ENCODE measurements around the gene CSN3.
"Not testable (repeated sequence)": the region's sequence is repeated elsewhere in the genome, so short reads cannot be mapped to it uniquely, and the experiment has no call there.

CSN3 gene

DNA sequence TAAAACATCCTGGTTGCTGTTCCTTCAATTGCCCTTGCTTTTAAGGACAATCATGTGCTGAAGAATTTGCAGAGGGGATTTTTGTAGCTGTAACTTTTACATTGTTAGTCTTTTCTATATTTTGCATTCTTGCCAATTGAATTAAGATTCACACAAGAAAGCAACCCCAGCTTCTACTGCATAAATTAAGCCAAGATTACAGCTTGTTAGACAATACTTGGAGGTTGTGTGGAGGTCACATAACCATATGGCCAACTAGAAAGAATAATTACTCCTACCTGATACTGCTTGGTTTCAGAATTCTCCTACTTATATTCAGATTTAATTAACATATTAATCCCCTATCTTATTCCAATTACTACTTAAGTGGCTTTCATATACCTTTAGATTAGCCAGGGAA is 20.6 kb upstream of the CSN3 start:
- DNase-seq; H3K9me3 ChIP-seq; H3K36me3 ChIP-seq; H3K4me3 ChIP-seq (ENCODE audit: low read depth, low read length); H3K27me3 ChIP-seq; H3K4me1 ChIP-seq: not testable (repeated sequence)

GRCh38 chr4:70225824-70226223 is 16.6 kb upstream of the CSN3 start, which contains the start of gene FDCSP:
Gene FDCSP (plus strand): TSS chr4:70226124. CDS start chr4:70231195, 5,071 bp downstream.
- Histone ChIP-seq H3K9me3 (no peaks in the 10 kb centered on the region), H3K36me3 (no peaks in the 10 kb centered on the region), H3K4me1 (no peaks in the 10 kb centered on the region), H3K4me3 (ENCODE audit: low read depth, low read length) (no peak within 1 kb of the TSS), H3K27me3 (no peaks in the 10 kb centered on the region)
- TF ChIP-seq CTCF (IDR thresholded peaks at IDR 0.05; ENCODE audit: low read depth, low read length) = no peak
- no peak for DNase-seq

DNA sequence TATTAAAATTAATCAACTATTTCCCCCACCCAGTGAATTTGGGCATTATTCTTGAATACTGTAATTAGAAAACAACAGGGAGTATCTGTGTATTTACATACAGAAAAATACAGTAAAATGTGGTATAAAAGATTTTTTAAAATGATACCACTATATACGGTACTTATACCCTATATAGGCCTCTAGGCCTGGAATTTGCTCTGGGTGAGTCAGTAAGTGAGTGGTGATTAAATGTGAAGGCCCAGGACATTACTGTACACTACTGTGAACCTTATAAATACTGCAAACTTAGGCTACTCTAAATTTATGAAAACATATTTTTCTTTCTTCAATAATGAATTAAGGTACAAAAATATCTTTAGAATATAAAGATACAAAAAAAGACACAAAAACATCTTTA is 6.3 kb upstream of the CSN3 start:
- H3K36me3 ChIP-seq = no peaks in the 10 kb centered on the region
- H3K4me3 ChIP-seq (ENCODE audit: low read depth, low read length) = no peak overlapping the region
- H3K9me3 ChIP-seq = no peaks in the 10 kb centered on the region
- no peak for TF ChIP-seq CTCF (IDR thresholded peaks at IDR 0.05; ENCODE audit: low read depth, low read length)
- H3K27me3 ChIP-seq = no peaks in the 10 kb centered on the region
- no peaks in the 10 kb centered on the region; the same call in 1 of the 2 replicates for H3K4me1 ChIP-seq
- no peak for DNase-seq

- no peak for TF ChIP-seq CTCF (IDR thresholded peaks at IDR 0.05; ENCODE audit: low read depth, low read length)
Observed at GRCh38 chr4:70239131-70239883, 3.1 kb upstream of the CSN3 start.

DNA sequence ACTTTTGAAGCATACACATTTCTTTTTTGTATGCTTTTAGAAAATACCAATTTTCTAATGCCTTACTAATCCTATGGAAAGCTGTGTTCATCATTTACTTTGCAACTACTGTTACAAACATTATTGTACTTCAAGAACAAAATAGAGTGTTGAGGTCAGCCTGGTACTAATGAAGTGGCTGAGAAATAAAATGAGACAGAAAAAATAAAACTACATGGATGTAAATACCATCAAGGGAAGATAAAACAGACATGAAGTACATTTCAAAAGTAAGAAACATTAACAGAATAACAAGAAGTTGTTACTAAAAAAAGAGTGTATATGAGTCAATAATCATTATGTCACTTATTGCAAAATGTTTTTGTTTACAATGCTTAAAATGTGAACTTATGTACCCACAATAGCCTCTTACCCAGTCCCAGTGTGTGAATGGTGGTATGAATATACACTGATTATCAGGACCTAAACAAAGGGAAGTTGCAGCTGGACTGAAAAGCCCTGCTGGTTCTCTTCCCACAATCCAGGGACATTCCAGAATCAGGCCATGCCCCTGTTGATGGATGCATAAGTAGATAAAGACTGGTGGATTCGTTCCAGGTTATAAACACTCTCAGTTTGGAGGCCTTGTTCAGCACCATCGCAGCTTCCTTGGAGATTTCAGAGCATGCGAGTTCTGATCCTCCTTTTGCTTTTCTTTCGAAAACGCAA is 2.4 kb upstream of the CSN3 start:
- no peak overlapping the region for H3K4me3 ChIP-seq (ENCODE audit: low read depth, low read length)
- no peaks in the 10 kb centered on the region for H3K9me3 ChIP-seq
- TF ChIP-seq CTCF (IDR thresholded peaks at IDR 0.05; ENCODE audit: low read depth, low read length) = no peak
- H3K36me3 ChIP-seq = no peaks in the 10 kb centered on the region
- no peaks in the 10 kb centered on the region for H3K27me3 ChIP-seq
- no peak for DNase-seq
- H3K4me1 ChIP-seq = no peaks in the 10 kb centered on the region

More at GRCh38 chr4:70239131-70239883, 3.1 kb upstream of the CSN3 start:
- Histone ChIP-seq H3K9me3 (no peaks in the 10 kb centered on the region), H3K4me3 (ENCODE audit: low read depth, low read length) (no peak overlapping the region), H3K27me3 (no peaks in the 10 kb centered on the region), H3K36me3 (no peaks in the 10 kb centered on the region), H3K4me1 (no peaks in the 10 kb centered on the region)
- no peak for DNase-seq

DNA sequence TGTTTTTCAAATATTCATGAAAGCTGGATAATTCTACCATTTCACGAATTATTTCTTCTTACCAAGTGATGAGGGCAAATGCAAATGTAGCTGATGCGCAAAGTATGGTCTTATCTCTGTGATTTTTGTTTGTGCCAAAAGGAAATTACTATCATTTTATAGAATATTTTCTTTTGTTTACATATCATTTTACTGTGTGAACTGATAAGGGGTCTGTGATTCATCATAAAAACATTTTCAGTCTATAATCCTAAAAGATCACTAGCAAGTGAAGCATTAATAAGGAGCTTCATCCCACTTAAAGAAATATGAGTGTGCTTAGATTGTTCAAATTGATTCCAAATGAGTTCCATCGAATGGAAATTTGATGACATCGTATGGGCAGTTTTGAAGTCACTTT is 694 bp downstream of the CSN3 start:
- Histone ChIP-seq H3K4me1 (no peaks in the 10 kb centered on the region), H3K4me3 (ENCODE audit: low read depth, low read length) (no peak overlapping the region), H3K9me3 (no peaks in the 10 kb centered on the region), H3K27me3 (no peaks in the 10 kb centered on the region), H3K36me3 (no peaks in the 10 kb centered on the region)
- DNase-seq = no peak
- no peak for TF ChIP-seq CTCF (IDR thresholded peaks at IDR 0.05; ENCODE audit: low read depth, low read length)
